Activated B cell treated with CpG ODN at 0.5 μM for 24 hours (primary cell): ENCODE measurements around the gene TBATA. TPM values are rescaled to one million over a fixed set of nuclear protein-coding genes. Genes with fewer than 3 reads are reported as not detected.

Experiments
- ATAC-seq: fragments of 200-7000 bp; cut with Tn5 transposase; one replicate; pipeline ENCODE4 v1.10.0; 2021; ENCODE audit warnings: low read depth, mild to moderate bottlenecking, moderate library complexity
- CTCF ChIA-PET: fragments of 350-600 bp; sonication (Branson Sonifier 250); formaldehyde crosslinking; loops from one replicate; lab custom pipeline; 2021; ENCODE audit warnings: antibody characterized with exemption; lab: Charles Lee
- POLR2A ChIA-PET: fragments of 350-600 bp; sonication (Branson Sonifier 250); formaldehyde crosslinking; loops from one replicate; lab custom pipeline; 2021; ENCODE audit warnings: antibody characterized with exemption; lab: Charles Lee
- DNase-seq: peaks from one replicate; pipeline ENCODE4 v3.0.0; 2022
- H3K27ac Mint-ChIP-seq: one replicate; pipeline ENCODE4 v1.8.0; 2020; ENCODE audit warnings: mixed read lengths
- H3K27me3 Mint-ChIP-seq: one replicate; pipeline ENCODE4 v1.8.0; 2021; ENCODE audit warnings: mixed read lengths
- H3K36me3 Mint-ChIP-seq: one replicate; pipeline ENCODE4 v1.8.0; 2021; ENCODE audit warnings: low read depth, mixed read lengths
- H3K4me1 Mint-ChIP-seq: one replicate; pipeline ENCODE4 v1.8.0; 2021; ENCODE audit warnings: mixed read lengths
- H3K4me3 Mint-ChIP-seq: one replicate; pipeline ENCODE4 v1.8.0; 2020; ENCODE audit warnings: mild to moderate bottlenecking, mixed read lengths
- H3K9me3 Mint-ChIP-seq: one replicate; pipeline ENCODE4 v1.8.0; 2020; ENCODE audit warnings: mixed read lengths
- CTCF ChIP-seq: fragments of 200-600 bp; IDR thresholded peaks from one replicate; pipeline ENCODE4 v1.8.0; 2022; ENCODE audit warnings: antibody characterized with exemption, mild to moderate bottlenecking
- intact Hi-C: fragments of 100-400 bp; cut with micrococcal nuclease; formaldehyde crosslinking; loops from one replicate; pipeline ENCODE4 v1.15.1; 2024
- total RNA-seq: library from RNA; stranded (reverse); gene quantifications from 2 replicates; pipeline ENCODE4 v1.2.3, GENCODE V29; 2022

Gene TBATA
- total RNA-seq, 1 donor from 2014 or later: not detected

- no peak for ATAC-seq
- intact Hi-C loops: no loop called here
- Mint-ChIP-seq H3K36me3 (no peaks in the 10 kb centered on the region), H3K27me3 (peaks cover 3% of the 10 kb centered on the region), H3K4me3 (no peak overlapping the region), H3K9me3 (no peaks in the 10 kb centered on the region), H3K27ac (no peak overlapping the region), H3K4me1 (no peaks in the 10 kb centered on the region)
- no peak for DNase-seq
- POLR2A ChIA-PET: no interaction called here
- CTCF ChIA-PET: no interaction called here
- TF ChIP-seq CTCF: no peak
These were observed 46.4 kb downstream of the TBATA start for GRCh38 chr10:70738761-70739121.

- CTCF ChIA-PET: no interaction called here
- H3K27ac Mint-ChIP-seq: no peak overlapping the region
- POLR2A ChIA-PET: no interaction called here
- DNase-seq (no peak), ATAC-seq (no peak)
- no peaks in the 10 kb centered on the region for H3K4me1 Mint-ChIP-seq
- no peaks in the 10 kb centered on the region for H3K9me3 Mint-ChIP-seq
- intact Hi-C loops: no loop called here
- peaks cover 3% of the 10 kb centered on the region for H3K27me3 Mint-ChIP-seq
- H3K36me3 Mint-ChIP-seq: no peaks in the 10 kb centered on the region
- H3K4me3 Mint-ChIP-seq: no peak overlapping the region
- no peak for TF ChIP-seq CTCF
These were observed 47.0 kb downstream of the TBATA start for GRCh38 chr10:70738006-70738760.

DNA sequence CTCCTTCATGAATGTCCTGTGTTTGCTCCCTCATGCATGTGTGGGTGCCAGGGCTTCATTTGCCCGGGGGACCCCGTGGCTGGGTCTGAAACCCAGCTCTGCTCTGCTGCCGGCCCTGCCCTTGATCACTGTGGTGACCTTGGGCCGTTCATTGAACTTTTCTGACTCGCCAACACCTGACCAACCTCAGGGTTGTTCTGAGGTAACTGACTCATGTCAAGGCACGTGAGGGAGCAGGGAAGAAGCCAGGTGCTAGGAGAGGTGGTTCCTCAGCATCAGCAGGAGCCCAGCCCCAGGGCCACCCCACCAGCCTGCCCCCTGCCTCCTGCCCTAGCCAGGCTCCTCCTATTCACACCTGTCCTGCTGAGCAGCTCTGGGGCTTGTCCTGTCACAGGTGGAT, 47.9 kb downstream of the TBATA start:
- no peak for TF ChIP-seq CTCF
- Mint-ChIP-seq H3K36me3 (no peaks in the 10 kb centered on the region), H3K4me3 (no peak overlapping the region), H3K27me3 (peaks cover 3% of the 10 kb centered on the region), H3K27ac (no peak overlapping the region), H3K4me1 (no peaks in the 10 kb centered on the region), H3K9me3 (no peaks in the 10 kb centered on the region)
- ATAC-seq: no peak
- POLR2A ChIA-PET: no interaction called here
- no peak for DNase-seq
- intact Hi-C loops: no loop called here
- CTCF ChIA-PET: no interaction called here

GRCh38 chr10:70736525-70736924, 48.7 kb downstream of the TBATA start:
- Mint-ChIP-seq H3K27me3 (peaks cover 3% of the 10 kb centered on the region), H3K9me3 (no peaks in the 10 kb centered on the region), H3K36me3 (no peaks in the 10 kb centered on the region), H3K4me1 (no peaks in the 10 kb centered on the region), H3K4me3 (no peak overlapping the region), H3K27ac (no peak overlapping the region)
- POLR2A ChIA-PET: no interaction called here
- no peak for TF ChIP-seq CTCF
- ATAC-seq (no peak), DNase-seq (no peak)
- intact Hi-C loops: no loop called here
- CTCF ChIA-PET: no interaction called here

DNA sequence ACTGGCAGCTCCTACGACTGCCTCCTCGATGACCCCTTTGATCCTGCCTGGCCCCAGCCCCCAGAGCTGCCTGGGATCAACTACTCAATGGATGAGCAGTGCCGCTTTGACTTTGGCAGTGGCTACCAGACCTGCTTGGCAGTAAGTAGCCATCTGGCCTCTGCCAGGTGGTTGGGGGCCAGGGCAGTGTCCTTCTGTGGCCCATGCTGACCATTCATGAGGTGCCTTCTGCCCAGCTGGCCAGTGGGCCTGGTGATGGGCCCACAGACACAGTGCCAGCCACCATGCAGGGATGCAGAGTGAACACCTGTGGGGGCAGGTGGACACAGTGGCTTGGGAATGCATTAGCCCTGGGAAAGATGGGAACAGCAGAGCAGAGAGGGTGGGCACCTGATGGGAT, 50.0 kb downstream of the TBATA start:
- ChIA-PET POLR2A (no interaction called here), CTCF (no interaction called here)
- no peak for ATAC-seq
- no peak overlapping the region for H3K4me3 Mint-ChIP-seq
- H3K27ac Mint-ChIP-seq: no peak overlapping the region
- no peaks in the 10 kb centered on the region for H3K9me3 Mint-ChIP-seq
- DNase-seq: no peak
- no peak for TF ChIP-seq CTCF
- H3K27me3 Mint-ChIP-seq: peaks cover 3% of the 10 kb centered on the region
- intact Hi-C loops: no loop called here
- no peaks in the 10 kb centered on the region for H3K4me1 Mint-ChIP-seq
- H3K36me3 Mint-ChIP-seq: no peaks in the 10 kb centered on the region
